Esophagus squamous epithelium (tissue), 4 donors: Measurements from ENCODE around the gene AP1S3.

Experiments
- CTCF ChIP-seq, 6 experiments: fragments of 450-650 bp in 4 of 6; fragments of 200-600 bp in 2 of 6; sonication (generic) in 2 of 6; IDR thresholded peaks; one replicate each; pipeline ENCODE4 v1.5.1; 2016 to 2019; ENCODE audit warnings: antibody characterized with exemption in 6 of 6, mild to moderate bottlenecking in 4 of 6, moderate library complexity in 4 of 6
- POLR2A ChIP-seq, 4 donors: fragments of 450-650 bp; IDR thresholded peaks; one replicate each; pipeline ENCODE4 v1.6.1; 2017; ENCODE audit warnings: antibody characterized with exemption in 4 of 4, mild to moderate bottlenecking in 4 of 4, moderate library complexity in 3 of 4

GRCh38 chr2:223723954-223724411 lies 113.4 kb downstream of the AP1S3 start:
- TF ChIP-seq CTCF (IDR thresholded peaks at IDR 0.05) (no peak), POLR2A (IDR thresholded peaks at IDR 0.05) (no peak)
